Endothelial cell of umbilical vein (primary cell): ENCODE results near the gene SLC25A17. TPM values are rescaled to one million over a fixed set of nuclear protein-coding genes. Genes with fewer than 3 reads are reported as not detected.

Source experiments
- BruUV-seq: library from RNA; stranded (reverse); fragments of 400-500 nt; replicated peaks from 2 replicates; lab custom pipeline; 2021; lab: Mats Ljungman, UMichigan
- CTCF ChIA-PET: fragments of 300-600, 350-600 bp; sonication (Branson Sonifier 250); formaldehyde crosslinking; loops from one replicate; lab custom pipeline; 2021; ENCODE audit warnings: antibody characterized with exemption, inconsistent platforms; lab: Charles Lee
- POLR2A ChIA-PET: fragments of 300-600, 350-600 bp; sonication (Branson Sonifier 250); formaldehyde crosslinking; loops from one replicate; lab custom pipeline; 2021; ENCODE audit warnings: antibody characterized with exemption, inconsistent platforms; lab: Charles Lee
- DNase-seq: peaks from one replicate; pipeline ENCODE4 v3.0.0-alpha.2; 2011; ENCODE audit warnings: low read depth, low spot score
- FAIRE-seq: peaks from 2 replicates; lab custom pipeline; 2011; peaks lifted over from hg19 to GRCh38; lab: Jason Lieb, UNC
- H2AFZ ChIP-seq: 2 replicates; pipeline ENCODE4 v1.6.0; 2012; ENCODE audit warnings: low read depth, low read length, control low read depth, inconsistent platforms
- H3K27ac ChIP-seq: 2 replicates; pipeline ENCODE4 v1.5.1; 2011; ENCODE audit warnings: low read depth, mild to moderate bottlenecking, control low read depth, low read length, moderate library complexity; ENCODE audit not compliant: insufficient read depth
- H3K27me3 ChIP-seq, 2 experiments: 2 replicates each; pipeline versions ENCODE4 v1.6.0 to v1.6.1; 2011; ENCODE audit warnings: low read length in 2 of 2, mixed read lengths in 1 of 2; ENCODE audit not compliant: control insufficient read depth in 2 of 2, insufficient read depth in 2 of 2
- H3K36me3 ChIP-seq, 2 experiments: 2 replicates in 1 of 2; 3 replicates in 1 of 2; pipeline ENCODE4 v1.5.1; 2011; ENCODE audit warnings: low read length in 2 of 2, mild to moderate bottlenecking in 1 of 2, moderate library complexity in 1 of 2; ENCODE audit not compliant: control insufficient read depth in 2 of 2, insufficient read depth in 2 of 2; ENCODE audit errors: extremely low read depth in 1 of 2
- H3K4me1 ChIP-seq: 3 replicates; pipeline ENCODE4 v1.5.1; 2011; ENCODE audit warnings: mild to moderate bottlenecking, low read length; ENCODE audit not compliant: control insufficient read depth, insufficient read depth; ENCODE audit errors: extremely low read depth
- H3K4me2 ChIP-seq: 2 replicates; pipeline ENCODE4 v1.6.1; 2011; ENCODE audit warnings: low read length, control low read depth, mixed read lengths; ENCODE audit not compliant: insufficient read depth
- H3K4me3 ChIP-seq, 3 experiments: fragments of 200-600 bp in 1 of 3; sonication (generic), shearing (Covaris generic) in 1 of 3; replicated peaks in 1 of 3; 2 replicates each; pipeline ENCODE4 v1.5.1; 2011 to 2016; ENCODE audit warnings: control low read depth in 3 of 3, low read length in 3 of 3, mild to moderate bottlenecking in 2 of 3, inconsistent platforms in 1 of 3, low read depth in 1 of 3, moderate library complexity in 1 of 3; ENCODE audit not compliant: insufficient read depth in 1 of 3
- H3K79me2 ChIP-seq: 2 replicates; pipeline ENCODE4 v1.6.0; 2012; ENCODE audit warnings: low read length, inconsistent platforms; ENCODE audit not compliant: control insufficient read depth, insufficient read depth
- H3K9ac ChIP-seq: replicated peaks from 2 replicates; pipeline ENCODE3; 2011; ENCODE audit warnings: low read length, control low read depth; ENCODE audit not compliant: insufficient read depth; ENCODE audit errors: extremely low read depth
- H3K9me1 ChIP-seq: replicated peaks from 3 replicates; pipeline ENCODE4 v1.6.0; 2011; ENCODE audit warnings: mild to moderate bottlenecking, low read length; ENCODE audit not compliant: control insufficient read depth, insufficient read depth; ENCODE audit errors: extremely low read depth
- H3K9me3 ChIP-seq: replicated peaks from 2 replicates; pipeline ENCODE4 v1.5.1; 2012; ENCODE audit warnings: low read length, inconsistent platforms; ENCODE audit not compliant: control insufficient read depth, insufficient read depth
- H4K20me1 ChIP-seq: replicated peaks from 2 replicates; pipeline ENCODE3; 2011; ENCODE audit warnings: mild to moderate bottlenecking, low read length; ENCODE audit not compliant: control insufficient read depth, insufficient read depth; ENCODE audit errors: extremely low read depth
- EZH2 ChIP-seq: IDR thresholded peaks from 2 replicates; pipeline ENCODE4 v1.6.1; 2012; ENCODE audit warnings: borderline replicate concordance, low read depth, mild to moderate bottlenecking, moderate library complexity, low read length, inconsistent platforms; ENCODE audit not compliant: severe bottlenecking
- FOS ChIP-seq: IDR thresholded peaks from 2 replicates; pipeline ENCODE4 v1.6.1; 2011; ENCODE audit warnings: mild to moderate bottlenecking, low read length, moderate library complexity, borderline replicate concordance; ENCODE audit not compliant: insufficient read depth
- GATA2 ChIP-seq: IDR thresholded peaks from 2 replicates; pipeline ENCODE4 v1.7.0; 2011; ENCODE audit warnings: low read depth, mild to moderate bottlenecking, moderate library complexity, mixed read lengths, low read length; ENCODE audit not compliant: insufficient read length, insufficient read depth
- JUN ChIP-seq: IDR thresholded peaks from 2 replicates; pipeline ENCODE4 v1.6.1; 2011; ENCODE audit warnings: borderline replicate concordance, low read depth; ENCODE audit not compliant: insufficient read length, insufficient read depth
- MYC ChIP-seq: IDR thresholded peaks from one replicate; pipeline ENCODE4 v1.6.1; 2011; ENCODE audit warnings: mild to moderate bottlenecking, low read depth, low read length
- POLR2A ChIP-seq: IDR thresholded peaks from 2 replicates; pipeline ENCODE4 v1.6.1; 2012; ENCODE audit warnings: low read depth, mild to moderate bottlenecking, control low read depth, low read length
- POLR2AphosphoS5 ChIP-seq: IDR thresholded peaks from 2 replicates; pipeline ENCODE4 v1.6.1; 2012; ENCODE audit warnings: low read depth, mild to moderate bottlenecking, control low read depth, low read length, moderate library complexity; ENCODE audit not compliant: insufficient read depth
- dilution Hi-C: fragments of 300-500 bp; cut with MboI; formaldehyde crosslinking; loops from one replicate; pipeline ENCODE4 v1.15.0; 2019; ENCODE audit warnings: low sequenced_read_pairs; ENCODE audit not compliant: extremely low pct_ligation_motif_present
- intact Hi-C: fragments of 100-400 bp; cut with micrococcal nuclease; formaldehyde crosslinking; loops from one replicate; pipeline ENCODE4 v1.10.0; 2022
- polyA plus RNA-seq, 4 experiments: library from polyadenylated mRNA; depleted of rRNA in 3 of 4; stranded (reverse) in 3 of 4; unstranded in 1 of 4; fragments of >200 nt; gene quantifications; 2 replicates each; pipeline versions ENCODE4 v1.2.1 to v1.2.3, GENCODE V29; 2011 to 2012; ENCODE audit warnings: missing spikeins in 1 of 4
- total RNA-seq: library from RNA; stranded (reverse); gene quantifications from 2 replicates; pipeline ENCODE4 v1.2.3, GENCODE V29; 2021
- TF ChIP-seq, protein P1 (sequence below): IDR thresholded peaks from 2 replicates; pipeline ENCODE4 v1.6.1; 2011; ENCODE audit not compliant: insufficient read depth, insufficient read length
- TF ChIP-seq, protein P2 (sequence below), 2 donors: IDR thresholded peaks; 1 replicate in 1 of 2; 2 replicates in 1 of 2; pipeline ENCODE4 v1.5.1; 2011; ENCODE audit warnings: low read length in 2 of 2, mild to moderate bottlenecking in 2 of 2, moderate library complexity in 2 of 2, control low read depth in 1 of 2, inconsistent platforms in 1 of 2, low read depth in 1 of 2; ENCODE audit not compliant: insufficient read depth in 1 of 2; ENCODE audit errors: extremely low read depth in 1 of 2

SLC25A17 gene
- total and polyA plus RNA-seq, 2 donors (not counting 3 experiments of a cell fraction or from before 2014, with no cell fraction given) = 12.2 to 25.8 TPM

DNA sequence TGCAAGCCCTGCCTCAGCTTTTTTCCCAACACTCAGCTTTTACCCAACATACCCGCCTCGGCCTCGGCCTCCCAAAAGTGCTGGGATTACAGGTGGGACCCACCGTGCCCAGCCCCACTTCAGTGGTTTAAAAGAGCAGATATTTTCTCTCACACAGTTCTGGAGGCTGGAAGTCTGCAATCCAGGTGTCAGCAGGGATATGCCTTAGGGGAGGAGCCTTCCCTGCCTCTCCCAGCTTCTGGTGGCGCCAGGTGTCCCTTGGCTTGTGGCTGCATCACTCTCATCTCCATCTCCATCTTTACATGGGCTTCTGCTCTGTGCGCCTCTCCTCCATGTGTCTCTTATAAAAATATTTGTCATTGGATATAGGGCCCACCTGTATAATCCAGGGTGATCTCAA, 89.9 kb downstream of the SLC25A17 start:
- no peak for DNase-seq
- Histone ChIP-seq H3K36me3 (no peaks in the 10 kb centered on the region), H3K27ac (no peak overlapping the region), H2AFZ (no peak overlapping the region), H3K4me2 (no peak overlapping the region), H3K9me3 (no peaks in the 10 kb centered on the region), H3K4me3 (no peak overlapping the region), H3K27me3 (no peaks in the 10 kb centered on the region), H4K20me1 (no peaks in the 10 kb centered on the region), H3K9ac (no peak overlapping the region), H3K79me2 (no peaks in the 10 kb centered on the region), H3K4me1 (no peaks in the 10 kb centered on the region), H3K9me1 (no peaks in the 10 kb centered on the region)
- POLR2A ChIA-PET = no interaction called here
- CTCF ChIA-PET = interaction anchor here (1.0 to 1.5 kb wide), 4 partner anchors 11 to 46 kb away, joined by 3 to 4 read pairs (median 4); no protein-coding TSS in a partner anchor
- dilution Hi-C loops = no loop called here
- TF ChIP-seq JUN (no peak), POLR2AphosphoS5 (no peak), POLR2A (no peak), MYC (no peak), GATA2 (no peak), FOS (no peak), EZH2 (no peak)
- TF ChIP-seq, protein P1, sequence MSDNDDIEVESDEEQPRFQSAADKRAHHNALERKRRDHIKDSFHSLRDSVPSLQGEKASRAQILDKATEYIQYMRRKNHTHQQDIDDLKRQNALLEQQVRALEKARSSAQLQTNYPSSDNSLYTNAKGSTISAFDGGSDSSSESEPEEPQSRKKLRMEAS = no peak
- TF ChIP-seq, protein P2, sequence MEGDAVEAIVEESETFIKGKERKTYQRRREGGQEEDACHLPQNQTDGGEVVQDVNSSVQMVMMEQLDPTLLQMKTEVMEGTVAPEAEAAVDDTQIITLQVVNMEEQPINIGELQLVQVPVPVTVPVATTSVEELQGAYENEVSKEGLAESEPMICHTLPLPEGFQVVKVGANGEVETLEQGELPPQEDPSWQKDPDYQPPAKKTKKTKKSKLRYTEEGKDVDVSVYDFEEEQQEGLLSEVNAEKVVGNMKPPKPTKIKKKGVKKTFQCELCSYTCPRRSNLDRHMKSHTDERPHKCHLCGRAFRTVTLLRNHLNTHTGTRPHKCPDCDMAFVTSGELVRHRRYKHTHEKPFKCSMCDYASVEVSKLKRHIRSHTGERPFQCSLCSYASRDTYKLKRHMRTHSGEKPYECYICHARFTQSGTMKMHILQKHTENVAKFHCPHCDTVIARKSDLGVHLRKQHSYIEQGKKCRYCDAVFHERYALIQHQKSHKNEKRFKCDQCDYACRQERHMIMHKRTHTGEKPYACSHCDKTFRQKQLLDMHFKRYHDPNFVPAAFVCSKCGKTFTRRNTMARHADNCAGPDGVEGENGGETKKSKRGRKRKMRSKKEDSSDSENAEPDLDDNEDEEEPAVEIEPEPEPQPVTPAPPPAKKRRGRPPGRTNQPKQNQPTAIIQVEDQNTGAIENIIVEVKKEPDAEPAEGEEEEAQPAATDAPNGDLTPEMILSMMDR (IDR thresholded peaks at IDR 0.05; ENCODE audit: extremely low read depth in 1 of 2, insufficient read depth in 1 of 2, low read depth in 1 of 2, low read length in 2 of 2) = no peak
- FAIRE-seq = no peak
- intact Hi-C loops = no loop called here
- no TSS peak for BruUV-seq
